AG08395 (cell line): ENCODE results near the gene EGLN1.
A peak's percentile ranks its signal among the peaks of the same experiment; 100 is the strongest.
"Not testable (repeated sequence)": the region's sequence is repeated elsewhere in the genome, so short reads cannot be mapped to it uniquely, and the experiment has no call there.

Source experiments
- DNase-seq: peaks from one replicate; pipeline ENCODE4 v3.0.0; 2012; ENCODE audit warnings: mixed read lengths, low spot score

EGLN1 gene

DNA sequence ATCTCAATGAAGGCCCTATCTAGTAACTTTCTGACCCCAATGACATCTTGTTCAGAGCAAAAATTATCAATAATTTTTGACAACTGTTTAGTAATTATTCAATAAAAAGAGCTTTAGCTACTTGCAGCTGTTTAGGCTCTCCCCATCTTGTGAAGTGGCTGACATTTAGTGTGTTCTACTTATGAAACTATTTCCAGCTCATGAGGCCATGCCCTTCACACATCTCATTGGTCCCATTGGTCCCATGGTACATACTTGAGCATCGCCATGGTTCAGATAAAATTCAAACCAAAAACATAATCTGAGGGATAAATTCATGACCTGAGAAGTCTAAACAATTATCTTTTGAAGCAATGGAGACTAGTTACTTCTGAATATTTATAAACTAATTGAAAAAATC, 59.8 kb downstream of the EGLN1 start:
- no peak for DNase-seq

DNA sequence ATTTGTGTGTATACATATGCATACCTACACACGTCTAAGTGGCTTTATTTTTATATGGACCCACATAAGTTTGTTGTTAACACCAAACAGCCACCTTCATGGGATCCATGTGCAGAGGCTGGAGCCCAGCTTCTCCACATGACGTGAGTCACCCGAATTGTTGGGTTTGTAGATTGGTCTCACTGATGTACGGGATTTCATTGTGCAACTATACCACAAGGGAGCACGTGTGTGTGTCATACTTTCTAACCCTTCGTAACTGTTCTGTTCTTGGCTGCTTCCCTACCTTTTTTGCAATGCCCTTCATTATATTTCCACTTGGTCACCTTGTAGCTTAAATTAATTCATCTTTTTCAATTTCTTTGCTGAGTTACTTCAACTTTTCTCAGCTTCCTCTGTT, 63.0 kb downstream of the EGLN1 start:
- DNase-seq: peak; percentile 88

DNA sequence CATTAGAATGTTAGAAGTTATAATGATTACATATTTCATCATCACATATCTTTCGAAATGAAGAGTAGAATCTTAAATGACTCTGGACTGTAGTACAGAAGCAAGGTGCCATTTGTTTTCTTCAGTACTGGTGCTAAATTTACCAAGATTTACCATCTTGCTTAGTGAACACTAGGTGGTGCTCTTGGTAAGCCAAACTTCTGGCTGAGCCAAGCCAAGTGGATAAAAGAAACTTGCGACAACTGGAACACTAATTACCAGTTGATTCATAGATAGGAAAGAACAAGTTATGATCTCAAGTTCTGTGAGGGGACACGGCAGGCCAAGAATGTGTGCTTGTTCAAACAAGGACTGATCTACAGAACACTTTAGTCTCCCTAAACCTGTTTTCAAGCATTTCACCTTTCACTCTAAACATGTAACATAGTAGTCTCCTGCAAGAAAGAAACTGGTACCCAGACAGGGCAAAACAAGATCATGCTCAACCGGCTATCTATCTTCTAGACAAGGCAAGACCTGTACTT, 64.2 kb downstream of the EGLN1 start:
- peak; percentile 70 for DNase-seq

DNA sequence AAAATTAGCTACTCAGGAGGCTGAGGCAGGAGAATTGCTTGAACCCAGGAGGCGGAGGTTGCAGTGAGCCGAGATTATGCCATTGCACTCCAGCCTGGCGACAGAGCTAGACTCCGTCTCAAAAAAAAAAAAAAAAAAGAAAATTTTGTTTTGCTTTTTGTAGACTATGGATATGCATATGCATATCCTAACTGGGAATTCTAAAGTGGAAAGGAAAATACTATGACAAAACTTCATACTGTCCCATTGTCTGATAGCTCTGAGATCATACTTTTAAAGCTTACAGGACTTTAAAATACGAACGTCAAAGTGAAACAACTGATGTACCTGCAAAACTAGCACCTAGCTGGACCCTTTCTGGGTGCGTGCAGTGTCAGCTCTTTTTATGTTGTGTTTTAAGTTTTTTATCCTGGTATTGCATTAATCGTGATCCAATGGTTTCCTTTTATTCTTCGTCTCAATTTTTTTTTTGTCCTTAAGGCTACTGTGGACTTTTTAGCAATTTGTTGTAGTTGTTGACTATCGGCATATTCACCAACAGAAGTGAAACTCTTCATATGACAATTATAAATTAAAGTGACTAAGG, 64.8 kb downstream of the EGLN1 start:
- no peak for DNase-seq

DNA sequence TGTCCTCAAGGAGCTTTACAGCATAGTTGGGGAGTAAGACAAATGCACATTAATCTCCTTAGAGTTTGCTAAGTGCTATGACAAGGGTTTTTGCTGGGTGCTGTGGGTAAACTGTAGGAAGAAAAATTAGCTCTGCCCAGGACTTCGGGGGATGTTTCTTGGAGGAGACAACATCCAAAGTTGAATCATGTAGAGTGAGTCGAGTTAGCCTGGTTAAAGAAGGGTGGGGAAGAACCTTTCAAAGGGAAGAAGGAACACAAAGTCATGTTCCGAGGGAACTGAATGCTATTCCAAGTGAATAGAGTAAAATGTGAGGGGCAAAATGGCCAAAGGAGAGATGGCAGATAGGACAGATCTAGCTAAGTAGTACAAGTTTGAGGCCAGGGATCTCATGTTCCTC, 66.9 kb downstream of the EGLN1 start:
- DNase-seq: no peak

DNA sequence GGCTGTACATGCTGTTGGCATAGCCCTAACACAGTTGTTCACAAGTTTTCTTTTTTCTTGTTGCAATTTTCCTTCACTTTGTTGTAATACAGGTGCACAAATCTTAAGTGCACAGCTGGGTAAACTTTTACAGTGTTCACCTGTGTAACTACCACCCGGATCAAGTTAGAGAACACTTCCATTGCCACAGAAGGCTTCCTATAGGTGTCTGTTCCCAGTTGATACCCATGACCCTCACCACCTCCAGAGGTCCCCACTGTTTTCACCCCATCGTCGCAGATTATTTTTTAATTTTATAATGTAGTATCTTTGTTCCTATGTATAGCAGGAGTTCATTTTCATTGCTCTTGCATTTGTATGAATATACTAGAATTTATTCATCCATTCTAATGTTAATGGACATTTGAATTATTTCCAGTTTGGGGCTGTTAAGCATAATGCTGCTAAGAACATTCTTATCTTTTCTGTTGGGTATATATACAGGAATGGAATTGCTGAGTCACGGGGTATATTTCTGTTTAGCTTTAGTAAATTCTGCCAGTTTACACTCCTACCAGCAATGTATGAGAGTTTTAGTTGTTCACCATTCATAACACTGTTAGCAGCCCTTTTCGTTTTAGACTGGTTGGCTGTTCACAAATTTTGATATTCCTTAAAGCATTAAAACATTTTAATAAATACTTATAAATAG, 67.6 kb downstream of the EGLN1 start:
- no peak for DNase-seq

DNA sequence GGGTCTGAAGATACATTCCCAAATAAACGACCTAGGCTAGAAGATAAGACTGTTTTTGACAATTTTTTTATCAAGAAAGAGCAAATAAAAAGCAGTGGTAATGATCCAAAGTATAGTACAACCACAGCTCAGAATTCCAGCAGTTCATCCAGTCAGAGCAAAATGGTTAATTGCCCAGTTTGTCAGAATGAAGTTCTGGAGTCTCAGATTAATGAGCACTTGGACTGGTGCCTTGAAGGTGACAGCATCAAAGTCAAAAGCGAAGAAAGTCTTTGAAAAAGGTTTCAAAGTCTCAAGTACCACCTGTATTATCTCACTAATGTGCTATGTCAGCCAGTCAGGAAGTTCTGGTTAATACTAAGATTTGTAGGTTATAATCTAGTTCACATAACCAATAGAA, 69.0 kb downstream of the EGLN1 start:
- DNase-seq: no peak

DNA sequence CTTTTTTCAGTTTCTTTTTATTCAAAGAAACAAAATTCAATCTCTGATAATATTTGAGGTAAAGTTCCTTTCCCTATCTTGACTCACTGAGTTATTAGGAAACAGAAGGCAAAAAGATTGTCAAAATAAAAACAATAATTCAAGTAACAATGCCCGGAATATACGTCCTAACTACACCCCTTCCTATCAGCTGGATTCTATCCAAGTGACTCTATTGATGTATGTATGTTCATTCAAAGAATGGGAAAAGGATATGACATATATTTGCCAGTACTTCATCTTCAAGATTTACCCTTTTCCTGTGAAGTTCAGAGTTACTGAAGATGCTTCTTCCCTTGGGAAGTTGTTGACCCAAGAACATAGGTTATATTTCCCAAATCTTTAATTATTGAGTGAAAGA, 70.3 kb downstream of the EGLN1 start:
- no peak for DNase-seq

DNA sequence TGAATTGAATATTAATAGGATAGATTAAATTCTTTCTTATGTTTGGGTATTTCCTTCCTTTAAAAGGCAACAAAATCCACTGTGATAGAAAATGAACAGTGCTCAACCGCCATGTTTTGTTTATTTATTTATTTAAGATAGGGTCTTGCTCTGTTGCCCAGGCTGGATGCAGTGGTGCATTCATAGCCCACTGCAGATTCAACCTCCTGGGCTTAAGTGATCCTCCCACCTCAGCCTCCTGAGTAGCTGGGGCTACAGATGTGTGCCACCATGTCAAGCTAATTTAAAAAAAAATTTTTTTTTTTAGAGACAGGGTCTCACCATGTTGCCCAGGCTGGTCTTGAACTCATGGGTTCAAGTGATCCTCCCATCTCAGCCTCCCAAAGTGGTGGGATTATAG, 73.2 kb downstream of the EGLN1 start:
- DNase-seq: not testable (repeated sequence)

DNA sequence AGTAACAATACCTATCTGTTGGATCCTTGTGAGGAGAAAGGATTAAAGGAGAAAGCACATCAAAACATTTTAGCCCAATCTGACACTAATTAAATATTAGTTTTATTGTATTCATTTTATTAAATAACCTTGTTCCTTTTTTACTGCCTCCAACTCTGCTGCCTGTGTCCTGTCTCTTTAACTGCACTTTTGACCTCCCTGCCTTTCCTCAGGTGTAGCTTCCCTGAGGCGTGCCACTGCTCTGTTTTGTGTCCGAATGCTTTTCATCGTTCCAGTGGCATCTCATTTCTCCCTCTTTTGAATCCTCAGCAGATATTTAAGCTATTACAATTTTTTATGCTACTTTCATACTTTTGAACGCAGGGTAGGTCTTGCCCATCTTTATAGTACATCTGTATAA, 73.6 kb downstream of the EGLN1 start:
- DNase-seq: no peak

DNA sequence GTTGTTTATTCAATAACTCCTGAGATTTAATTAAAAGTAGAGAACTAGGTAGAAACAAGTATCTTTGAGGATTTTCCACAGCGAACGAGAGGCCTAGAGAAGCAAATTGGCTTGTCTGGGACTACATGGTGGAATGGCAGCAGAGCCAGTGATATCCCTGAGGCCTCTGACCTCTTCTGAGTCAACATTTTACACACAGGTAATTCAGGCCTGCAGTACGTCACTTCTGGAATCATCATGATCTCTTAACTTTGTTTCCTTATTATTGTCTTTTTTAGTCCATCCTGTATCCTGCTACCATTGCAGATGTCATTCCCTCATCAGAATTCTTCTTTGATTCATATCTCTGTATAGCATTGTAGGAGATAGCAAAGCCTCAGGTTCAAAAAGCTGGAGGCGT, 74.1 kb downstream of the EGLN1 start:
- DNase-seq: no peak

DNA sequence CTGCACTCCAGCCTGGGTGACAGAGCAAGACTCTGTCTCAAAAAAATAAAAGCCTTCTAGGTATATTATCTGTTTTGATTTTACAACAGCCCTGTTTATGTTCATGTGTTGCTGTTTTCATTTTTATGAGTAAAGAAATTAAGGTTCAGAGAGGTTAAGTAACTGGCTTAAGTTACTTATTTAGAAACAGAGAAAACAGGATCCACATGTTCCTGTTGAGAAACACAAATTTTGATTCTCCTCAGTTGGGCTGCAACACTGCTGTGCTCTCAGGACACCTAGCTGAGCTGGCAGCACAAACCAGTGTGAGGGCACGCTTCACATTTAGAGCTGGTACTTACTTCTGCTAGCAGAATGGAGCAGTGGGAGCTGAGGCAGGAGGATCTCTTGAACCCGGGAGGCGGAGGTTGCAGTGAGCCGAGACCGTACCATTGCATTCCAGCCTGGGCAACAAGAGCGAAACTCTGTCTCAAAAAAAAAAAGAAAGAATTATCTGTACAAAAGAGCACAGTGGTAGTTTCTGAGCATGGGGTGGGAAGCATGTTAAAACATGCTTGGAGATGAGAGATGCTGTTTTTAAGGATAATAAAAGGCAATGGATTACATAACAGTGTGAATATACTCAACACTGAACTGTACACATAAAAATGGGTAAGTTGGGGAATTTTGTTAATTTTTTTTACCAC, 81.6 kb downstream of the EGLN1 start:
- DNase-seq: no peak

DNA sequence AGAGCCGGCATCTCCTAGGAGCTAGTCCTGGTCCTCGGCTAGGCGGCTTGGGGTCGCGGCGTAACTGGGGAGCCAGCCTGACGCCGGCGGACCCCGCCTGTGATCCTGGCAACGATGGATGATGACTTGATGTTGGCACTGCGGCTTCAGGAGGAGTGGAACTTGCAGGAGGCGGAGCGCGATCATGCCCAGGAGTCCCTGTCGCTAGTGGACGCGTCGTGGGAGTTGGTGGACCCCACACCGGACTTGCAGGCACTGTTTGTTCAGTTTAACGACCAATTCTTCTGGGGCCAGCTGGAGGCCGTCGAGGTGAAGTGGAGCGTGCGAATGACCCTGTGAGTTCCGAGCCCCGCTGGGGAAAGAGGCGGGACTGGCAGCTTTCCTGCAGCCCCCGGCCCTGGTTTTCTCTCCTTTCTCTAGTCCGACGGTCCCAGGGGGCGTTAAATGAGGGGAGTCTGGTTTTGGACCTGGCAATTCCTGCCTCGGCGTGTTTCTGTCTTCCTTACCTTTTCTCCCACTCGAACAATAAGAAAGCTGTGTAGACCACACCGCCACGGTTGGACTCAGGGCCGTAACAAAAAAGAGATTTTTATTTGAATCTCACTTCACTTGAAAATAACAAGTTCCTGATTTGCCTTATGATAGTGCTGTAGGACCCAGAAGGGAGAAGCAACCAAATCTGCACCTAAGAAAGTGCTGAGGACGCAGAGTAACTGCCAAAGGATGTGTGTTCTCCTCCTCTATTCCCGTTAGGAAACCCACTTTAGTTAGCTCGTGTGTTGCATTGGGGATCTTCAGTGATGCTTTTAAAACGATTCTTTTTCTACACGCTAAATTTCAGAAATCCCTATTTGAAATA, 83.6 kb downstream of the EGLN1 start, which contains the start of gene SPRTN:
SPRTN (plus strand) TSS at position 24 of the 859 bp plus-strand sequence; CDS start at position 115, 91 bp downstream.
- DNase-seq: peak; percentile 91

DNA sequence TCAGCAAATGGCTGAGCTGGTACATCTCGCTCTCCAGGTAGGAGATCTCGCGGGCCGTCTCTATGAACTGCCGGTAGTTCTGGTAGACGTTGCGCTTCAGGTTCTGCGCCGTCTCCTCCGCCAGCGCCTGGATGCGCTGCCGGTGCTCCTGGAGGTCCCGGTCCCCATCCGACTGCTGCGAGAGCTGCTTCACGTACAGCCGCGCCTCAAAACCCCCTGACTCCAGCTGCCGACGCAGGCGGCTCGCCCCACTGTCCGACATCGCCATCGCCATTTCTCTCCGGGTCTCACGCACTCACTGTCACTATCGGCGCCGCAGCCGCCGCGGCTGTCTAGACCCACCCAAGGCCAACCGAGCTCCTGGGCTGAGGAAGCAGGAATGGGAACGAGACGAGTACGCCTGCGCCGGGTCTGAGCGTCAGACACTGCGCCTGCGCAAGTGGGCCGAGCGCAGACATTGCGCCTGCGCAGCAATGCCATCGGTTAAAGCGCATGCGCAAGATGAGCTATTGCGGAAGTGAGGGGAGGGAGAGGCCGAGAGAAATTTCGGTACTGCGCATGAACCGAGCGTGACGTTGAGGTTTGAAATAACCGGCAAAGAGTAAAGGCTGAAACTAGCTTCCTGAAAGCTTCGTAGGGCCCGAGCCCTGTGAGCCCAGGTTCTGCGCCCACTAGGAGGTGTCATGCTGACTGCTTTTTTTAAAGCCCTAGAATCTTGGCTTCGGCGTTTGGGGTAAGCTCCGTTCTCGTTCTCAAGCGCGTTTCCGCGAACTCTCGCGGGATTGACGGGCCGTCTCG, 84.4 kb downstream of the EGLN1 start, which contains the start of gene EXOC8:
EXOC8 (minus strand) TSS at position 381 of the 798 bp plus-strand sequence; CDS start at position 274, 107 bp downstream.
- DNase-seq: peak; percentile 99

DNA sequence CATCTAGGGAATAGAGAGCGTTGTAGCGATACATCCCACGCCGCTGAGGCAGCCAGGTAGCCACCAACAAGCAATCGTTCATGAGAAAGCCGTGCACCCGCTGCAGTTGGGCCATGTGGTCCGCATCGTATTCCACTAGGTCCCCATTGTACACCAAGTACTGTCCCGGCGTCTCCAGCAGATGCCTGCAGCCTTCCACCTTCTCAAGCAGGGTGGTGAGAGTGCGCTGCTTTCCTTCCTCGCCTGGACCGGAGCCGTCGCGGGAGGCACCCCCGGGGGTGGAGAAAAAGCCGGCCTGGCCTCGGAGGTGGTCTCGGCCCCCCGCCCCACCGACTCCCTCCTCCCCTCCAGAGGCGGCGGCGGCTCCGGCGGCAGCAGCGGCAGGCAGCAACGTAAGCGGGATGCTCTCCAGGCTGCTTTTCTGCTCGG, 85.0 kb downstream of the EGLN1 start:
- DNase-seq: no peak

DNA sequence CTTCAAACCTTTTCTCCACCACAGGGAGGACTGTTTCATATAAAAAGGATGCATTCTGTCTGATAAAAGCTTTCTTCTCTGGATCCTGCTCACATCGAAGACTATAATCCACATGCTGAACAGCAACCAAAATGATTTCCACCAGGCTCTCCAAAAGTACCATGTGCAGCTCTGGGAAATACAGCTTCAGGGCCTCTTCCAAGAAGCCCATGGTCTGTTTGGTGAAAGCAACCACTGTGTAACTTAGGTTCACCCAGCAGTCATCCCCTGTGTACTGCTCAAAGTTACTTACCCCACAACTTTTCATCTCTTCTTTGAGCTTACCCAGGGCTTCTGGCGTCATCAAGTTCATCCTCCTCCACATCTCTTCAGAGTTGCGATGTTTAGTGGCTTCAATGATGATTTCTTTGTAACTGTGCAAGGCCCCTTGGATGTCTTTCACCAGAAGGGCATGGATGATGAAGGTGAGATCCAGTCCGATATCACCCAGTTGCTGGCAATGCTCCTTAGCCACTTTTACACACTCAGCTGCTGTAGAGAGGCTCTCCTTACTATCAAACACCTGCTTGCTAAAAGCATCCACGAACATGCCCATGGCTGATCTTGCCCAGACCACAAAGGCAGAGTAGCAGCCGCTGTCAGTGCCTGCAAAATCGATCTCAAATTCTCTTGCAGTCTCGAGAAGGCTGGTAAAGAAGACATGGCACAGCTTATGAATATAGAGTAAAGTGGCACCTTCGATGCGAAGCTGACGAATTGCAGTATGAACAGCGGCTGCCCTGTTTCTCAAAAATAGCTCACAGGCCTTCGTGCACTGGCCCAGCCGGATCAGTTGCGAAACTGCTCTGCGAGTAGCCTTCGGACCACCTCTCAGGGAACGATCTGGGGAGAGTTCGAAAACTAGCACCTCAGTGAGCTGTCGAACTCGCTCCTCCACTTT, 86.2 kb downstream of the EGLN1 start:
- DNase-seq: no peak

DNA sequence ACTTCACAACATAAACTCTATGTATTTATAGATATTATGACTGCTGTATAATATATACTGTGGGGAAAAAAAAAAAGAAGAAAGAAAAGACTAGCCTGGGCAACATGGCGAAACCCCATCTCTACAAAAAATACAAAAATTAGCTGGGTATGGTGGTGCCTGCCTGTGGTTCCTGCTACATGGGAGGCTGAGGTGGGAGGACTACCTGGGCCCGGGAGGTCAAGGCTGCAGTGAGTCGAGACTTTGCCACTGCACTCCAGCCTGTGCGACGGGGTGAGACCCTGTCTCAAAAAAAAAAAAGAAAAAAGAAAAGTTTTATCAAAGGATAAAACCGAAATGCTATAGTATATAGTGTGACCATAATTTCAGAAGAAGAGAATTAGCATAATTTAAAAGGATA, 87.1 kb downstream of the EGLN1 start:
- no peak for DNase-seq

DNA sequence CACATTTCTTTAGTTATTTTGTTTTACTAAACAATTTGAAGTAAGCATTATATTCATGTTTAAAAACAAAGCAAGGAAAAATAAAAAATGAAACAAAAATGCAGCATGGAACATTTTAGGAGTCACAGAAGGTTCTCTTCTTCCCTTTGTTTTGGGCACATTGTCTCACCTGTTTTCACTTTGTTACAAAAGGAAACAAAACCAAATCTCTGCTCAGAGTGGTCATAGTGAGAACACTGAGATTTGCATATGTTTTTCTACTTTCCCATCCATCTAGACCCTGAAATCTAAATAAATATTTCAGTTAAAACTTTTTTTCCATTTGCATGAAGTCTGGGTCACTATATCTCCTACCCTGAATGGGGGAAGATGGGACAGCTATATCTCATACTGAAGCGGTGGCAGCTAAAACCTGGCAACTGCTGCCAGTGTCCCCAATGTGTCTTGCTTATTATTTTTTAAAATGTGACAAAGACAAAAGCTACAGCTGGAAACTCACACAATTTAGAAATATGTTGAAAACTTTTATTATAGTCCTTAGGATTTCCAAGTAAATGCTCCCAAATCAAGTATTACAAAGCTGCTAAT, 87.9 kb downstream of the EGLN1 start:
- DNase-seq: no peak

DNA sequence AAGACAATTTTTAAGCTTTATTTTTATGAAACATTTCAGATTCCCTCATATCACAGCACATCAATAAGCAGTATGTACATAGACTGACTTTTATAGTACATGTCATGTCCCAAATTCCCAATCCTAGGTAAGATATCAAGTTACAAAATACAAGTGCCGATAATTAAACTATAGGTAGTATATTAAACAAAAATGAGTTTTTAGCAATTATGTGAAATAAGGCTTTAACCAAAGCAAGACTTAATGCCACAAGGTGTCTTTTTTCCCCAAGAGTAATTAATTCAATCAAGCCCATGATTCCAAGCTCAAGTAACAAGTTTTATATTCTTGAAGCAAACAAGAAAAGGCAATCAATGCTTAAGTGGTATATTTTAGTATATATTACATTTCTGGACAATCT, 89.3 kb downstream of the EGLN1 start:
- DNase-seq: no peak

DNA sequence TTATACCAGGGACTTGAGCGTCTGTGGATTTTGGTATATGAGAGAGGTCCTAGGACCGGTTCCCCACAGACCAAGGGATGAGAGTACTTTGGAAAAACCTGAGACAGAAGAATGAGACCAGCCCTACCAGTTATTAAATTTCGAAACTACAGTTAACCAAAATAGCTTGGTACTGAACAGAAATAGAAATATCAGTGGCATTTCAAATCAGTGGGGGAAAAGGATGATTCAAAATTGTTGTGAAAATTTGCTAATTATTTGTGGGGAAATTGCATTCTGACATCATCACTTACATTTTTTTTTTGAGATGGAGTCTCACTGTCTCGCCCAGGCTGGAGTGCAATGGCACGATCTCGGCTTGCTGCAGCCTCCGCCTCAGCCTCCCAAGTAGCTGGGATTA, 92.6 kb downstream of the EGLN1 start:
- no peak for DNase-seq
